ENCODE measurements around the gene MBD3. TPM values are rescaled to one million over a fixed set of nuclear protein-coding genes. Genes with fewer than 3 reads are reported as not detected.

Gene MBD3
- total RNA-seq, 1 donor from 2014 or later, result 106 TPM

- no peak for DNase-seq
- TF ChIP-seq, protein P1, sequence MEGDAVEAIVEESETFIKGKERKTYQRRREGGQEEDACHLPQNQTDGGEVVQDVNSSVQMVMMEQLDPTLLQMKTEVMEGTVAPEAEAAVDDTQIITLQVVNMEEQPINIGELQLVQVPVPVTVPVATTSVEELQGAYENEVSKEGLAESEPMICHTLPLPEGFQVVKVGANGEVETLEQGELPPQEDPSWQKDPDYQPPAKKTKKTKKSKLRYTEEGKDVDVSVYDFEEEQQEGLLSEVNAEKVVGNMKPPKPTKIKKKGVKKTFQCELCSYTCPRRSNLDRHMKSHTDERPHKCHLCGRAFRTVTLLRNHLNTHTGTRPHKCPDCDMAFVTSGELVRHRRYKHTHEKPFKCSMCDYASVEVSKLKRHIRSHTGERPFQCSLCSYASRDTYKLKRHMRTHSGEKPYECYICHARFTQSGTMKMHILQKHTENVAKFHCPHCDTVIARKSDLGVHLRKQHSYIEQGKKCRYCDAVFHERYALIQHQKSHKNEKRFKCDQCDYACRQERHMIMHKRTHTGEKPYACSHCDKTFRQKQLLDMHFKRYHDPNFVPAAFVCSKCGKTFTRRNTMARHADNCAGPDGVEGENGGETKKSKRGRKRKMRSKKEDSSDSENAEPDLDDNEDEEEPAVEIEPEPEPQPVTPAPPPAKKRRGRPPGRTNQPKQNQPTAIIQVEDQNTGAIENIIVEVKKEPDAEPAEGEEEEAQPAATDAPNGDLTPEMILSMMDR (IDR thresholded peaks at IDR 0.05; ENCODE audit: partially characterized antibody, unreplicated experiment), result no peak
- Mint-ChIP-seq H3K27me3 (ENCODE audit: unreplicated experiment) (peaks cover 19% of the 10 kb centered on the region), H3K27ac (ENCODE audit: unreplicated experiment) (no peak overlapping the region), H3K4me3 (ENCODE audit: unreplicated experiment) (no peak overlapping the region), H3K9me3 (ENCODE audit: unreplicated experiment) (peaks cover 10% of the 10 kb centered on the region), H3K36me3 (ENCODE audit: unreplicated experiment) (no peaks in the 10 kb centered on the region), H3K4me1 (ENCODE audit: low read depth, unreplicated experiment) (peaks cover 2% of the 10 kb centered on the region)
Observed at GRCh38 chr19:1574354-1575136, 18.1 kb downstream of the MBD3 start.

- Mint-ChIP-seq H3K27ac (ENCODE audit: unreplicated experiment) (no peak overlapping the region), H3K27me3 (ENCODE audit: unreplicated experiment) (peaks cover 22% of the 10 kb centered on the region), H3K4me3 (ENCODE audit: unreplicated experiment) (no peak overlapping the region), H3K36me3 (ENCODE audit: unreplicated experiment) (no peaks in the 10 kb centered on the region), H3K4me1 (ENCODE audit: low read depth, unreplicated experiment) (peaks cover 2% of the 10 kb centered on the region), H3K9me3 (ENCODE audit: unreplicated experiment) (peaks cover 10% of the 10 kb centered on the region)
- TF ChIP-seq, protein P1 (IDR thresholded peaks at IDR 0.05; ENCODE audit: partially characterized antibody, unreplicated experiment), result no peak
- no peak for DNase-seq
Observed at GRCh38 chr19:1572795-1573194, 19.9 kb downstream of the MBD3 start.

GRCh38 chr19:1571358-1571757, 21.3 kb downstream of the MBD3 start:
- no peak for DNase-seq
- Mint-ChIP-seq H3K9me3 (ENCODE audit: unreplicated experiment) (peaks cover 10% of the 10 kb centered on the region), H3K27ac (ENCODE audit: unreplicated experiment) (peak overlapping the region; percentile 66), H3K27me3 (ENCODE audit: unreplicated experiment) (peaks cover 22% of the 10 kb centered on the region), H3K36me3 (ENCODE audit: unreplicated experiment) (no peaks in the 10 kb centered on the region), H3K4me3 (ENCODE audit: unreplicated experiment) (no peak overlapping the region), H3K4me1 (ENCODE audit: low read depth, unreplicated experiment) (peaks cover 2% of the 10 kb centered on the region)
- TF ChIP-seq, protein P1 (IDR thresholded peaks at IDR 0.05; ENCODE audit: partially characterized antibody, unreplicated experiment), result no peak

GRCh38 chr19:1570836-1571235, 21.8 kb downstream of the MBD3 start:
- H3K9me3 Mint-ChIP-seq (ENCODE audit: unreplicated experiment), result peaks cover 10% of the 10 kb centered on the region
- no peak overlapping the region for H3K27ac Mint-ChIP-seq (ENCODE audit: unreplicated experiment)
- DNase-seq, result no peak
- peaks cover 2% of the 10 kb centered on the region for H3K4me1 Mint-ChIP-seq (ENCODE audit: low read depth, unreplicated experiment)
- H3K4me3 Mint-ChIP-seq (ENCODE audit: unreplicated experiment), result no peak overlapping the region
- peaks cover 21% of the 10 kb centered on the region for H3K27me3 Mint-ChIP-seq (ENCODE audit: unreplicated experiment)
- H3K36me3 Mint-ChIP-seq (ENCODE audit: unreplicated experiment), result no peaks in the 10 kb centered on the region
- TF ChIP-seq, protein P1 (IDR thresholded peaks at IDR 0.05; ENCODE audit: partially characterized antibody, unreplicated experiment), result no peak

GRCh38 chr19:1569997-1570396, 22.7 kb downstream of the MBD3 start:
- H3K4me3 Mint-ChIP-seq (ENCODE audit: unreplicated experiment), result peak overlapping the region; percentile 22
- DNase-seq, result no peak
- peaks cover 2% of the 10 kb centered on the region for H3K4me1 Mint-ChIP-seq (ENCODE audit: low read depth, unreplicated experiment)
- no peaks in the 10 kb centered on the region for H3K36me3 Mint-ChIP-seq (ENCODE audit: unreplicated experiment)
- peaks cover 16% of the 10 kb centered on the region for H3K27me3 Mint-ChIP-seq (ENCODE audit: unreplicated experiment)
- TF ChIP-seq, protein P1 (IDR thresholded peaks at IDR 0.05; ENCODE audit: partially characterized antibody, unreplicated experiment), result no peak
- H3K9me3 Mint-ChIP-seq (ENCODE audit: unreplicated experiment), result peaks cover 14% of the 10 kb centered on the region
- no peak overlapping the region for H3K27ac Mint-ChIP-seq (ENCODE audit: unreplicated experiment)

All from glutamatergic neuron (in vitro differentiated cells).